Measurements from ENCODE around the gene VEZF1.

The VEZF1 gene

GRCh38 chr17:57928928-57929327, 59.1 kb downstream of the VEZF1 start:
- no peak for DNase-seq (ENCODE audit: low spot score)

GRCh38 chr17:57927048-57927723, 60.9 kb downstream of the VEZF1 start:
- peak; percentile 90 for DNase-seq (ENCODE audit: low spot score)

- DNase-seq (ENCODE audit: low spot score) = no peak
Measured at GRCh38 chr17:57926723-57927047, 61.4 kb downstream of the VEZF1 start.

GRCh38 chr17:57925361-57925990, 62.6 kb downstream of the VEZF1 start:
- no peak for DNase-seq (ENCODE audit: low spot score)

GRCh38 chr17:57924677-57925076, 63.4 kb downstream of the VEZF1 start:
- no peak for DNase-seq (ENCODE audit: low spot score)

All from AG20443 (cell line).